ENCODE data around the gene PDE4D.

- TF ChIP-seq CTCF (IDR thresholded peaks at IDR 0.05) (no peak), ZFX (IDR thresholded peaks at IDR 0.05; ENCODE audit: borderline replicate concordance) (no peak)
Observed at GRCh38 chr5:58986281-58986680, 907.2 kb downstream of the PDE4D start.

Measured in 22Rv1 (cell line).